H1 (cell line): Measurements from ENCODE around the gene ABHD12. TPM values are rescaled to one million over a fixed set of nuclear protein-coding genes. Genes with fewer than 3 reads are reported as not detected.

Experiments used
- CTCF ChIA-PET: fragments of 300-600 bp; sonication (Branson Sonifier 250); formaldehyde crosslinking; loops from one replicate; lab custom pipeline; 2021; ENCODE audit not compliant: partially characterized antibody; lab: Charles Lee
- POLR2A ChIA-PET: fragments of 300-600 bp; sonication (Branson Sonifier 250); formaldehyde crosslinking; loops from one replicate; lab custom pipeline; 2021; ENCODE audit warnings: inconsistent platforms; ENCODE audit not compliant: partially characterized antibody; lab: Charles Lee
- DNase-seq, 2 experiments: peaks; one replicate each; pipeline versions ENCODE4 v3.0.0 to v3.0.0-alpha.2; 2010 to 2022; ENCODE audit warnings: low spot score in 2 of 2, low read depth in 1 of 2, mixed read lengths in 1 of 2
- FAIRE-seq: peaks from 2 replicates; lab custom pipeline; 2011; peaks lifted over from hg19 to GRCh38; lab: Jason Lieb, UNC
- H2AFZ ChIP-seq: 2 replicates; pipeline ENCODE4 v1.8.1; 2012; ENCODE audit warnings: low read length, inconsistent platforms
- H2AK5ac ChIP-seq: 2 replicates; pipeline ENCODE4 v1.6.1; 2013; ENCODE audit warnings: low read depth, low read length
- H2BK120ac ChIP-seq: replicated peaks from 2 replicates; pipeline ENCODE3; 2013; ENCODE audit warnings: low read depth, low read length, inconsistent platforms
- H2BK12ac ChIP-seq: 2 replicates; pipeline ENCODE4 v1.6.1; 2013; ENCODE audit warnings: low read depth, low read length
- H2BK15ac ChIP-seq: 2 replicates; pipeline ENCODE4 v1.6.1; 2013; ENCODE audit warnings: low read length
- H2BK20ac ChIP-seq: 2 replicates; pipeline ENCODE4 v1.6.1; 2013; ENCODE audit warnings: low read length
- H2BK5ac ChIP-seq: 2 replicates; pipeline ENCODE4 v1.6.1; 2013; ENCODE audit warnings: low read depth, low read length
- H3K14ac ChIP-seq: 2 replicates; pipeline ENCODE4 v1.6.1; 2013; ENCODE audit warnings: inconsistent platforms; ENCODE audit not compliant: insufficient read length
- H3K18ac ChIP-seq: 2 replicates; pipeline ENCODE4 v1.6.1; 2013; ENCODE audit warnings: low read length; ENCODE audit errors: extremely low read depth
- H3K23ac ChIP-seq: 2 replicates; pipeline ENCODE4 v1.6.1; 2013; ENCODE audit warnings: inconsistent platforms; ENCODE audit not compliant: insufficient read length
- H3K23me2 ChIP-seq: 2 replicates; pipeline ENCODE4 v1.6.1; 2013; ENCODE audit warnings: low read depth, low read length
- H3K27ac ChIP-seq: 2 replicates; pipeline ENCODE4 v1.6.1; 2011; ENCODE audit warnings: low read depth, low read length, inconsistent platforms
- H3K27me3 ChIP-seq, 4 experiments: replicated peaks in 1 of 4; 1 replicate in 1 of 4; 2 replicates in 3 of 4; pipeline versions ENCODE4 v1.6.1 to v1.8.1; 2011 to 2013; ENCODE audit warnings: low read length in 3 of 4, mild to moderate bottlenecking in 3 of 4, inconsistent platforms in 2 of 4, mixed read lengths in 2 of 4, moderate library complexity in 1 of 4; ENCODE audit not compliant: control insufficient read depth in 3 of 4, insufficient read depth in 3 of 4; ENCODE audit errors: extremely low read depth in 1 of 4
- H3K36me3 ChIP-seq, 4 experiments: 2 replicates each; pipeline versions ENCODE4 v1.6.1 to v1.8.1; 2011 to 2013; ENCODE audit warnings: mild to moderate bottlenecking in 4 of 4, low read length in 3 of 4, moderate library complexity in 2 of 4, control low read depth in 1 of 4, inconsistent platforms in 1 of 4; ENCODE audit not compliant: insufficient read depth in 4 of 4, control insufficient read depth in 2 of 4
- H3K4ac ChIP-seq: replicated peaks from 2 replicates; pipeline ENCODE3; 2013; ENCODE audit warnings: low read length, low read depth, mixed read lengths, inconsistent platforms; ENCODE audit not compliant: insufficient read length
- H3K4me1 ChIP-seq, 4 experiments: replicated peaks in 1 of 4; 1 replicate in 1 of 4; 2 replicates in 3 of 4; pipeline versions ENCODE4 v1.6.1 to v1.8.1; 2011 to 2013; ENCODE audit warnings: low read length in 3 of 4, inconsistent platforms in 2 of 4, mixed read lengths in 1 of 4; ENCODE audit not compliant: insufficient read depth in 4 of 4, control insufficient read depth in 3 of 4
- H3K4me2 ChIP-seq, 2 experiments: 2 replicates each; pipeline versions ENCODE4 v1.6.1 to v1.8.1; 2011 to 2013; ENCODE audit warnings: low read depth in 2 of 2, low read length in 2 of 2, control low read depth in 1 of 2, inconsistent platforms in 1 of 2, mild to moderate bottlenecking in 1 of 2; ENCODE audit not compliant: insufficient read depth in 1 of 2
- H3K4me3 ChIP-seq, 4 experiments: fragments of 200-600, 300-600 bp in 1 of 4; sonication (generic), shearing (Covaris generic), sonication (Bioruptor Twin) in 1 of 4; 2 replicates each; pipeline versions ENCODE4 v1.5.1 to v1.8.1; 2011 to 2016; ENCODE audit warnings: low read length in 4 of 4, low read depth in 3 of 4, control low read depth in 2 of 4, inconsistent platforms in 2 of 4, mild to moderate bottlenecking in 2 of 4, mixed read lengths in 1 of 4, moderate library complexity in 1 of 4; ENCODE audit not compliant: insufficient read depth in 2 of 4; ENCODE audit errors: extremely low read depth in 1 of 4
- H3K56ac ChIP-seq: replicated peaks from 2 replicates; pipeline ENCODE3; 2013; ENCODE audit warnings: low read depth, mild to moderate bottlenecking, mixed read lengths, low read length, inconsistent platforms; ENCODE audit not compliant: insufficient read length
- H3K79me1 ChIP-seq: 2 replicates; pipeline ENCODE4 v1.6.1; 2013; ENCODE audit warnings: low read depth, low read length, control low read depth
- H3K79me2 ChIP-seq, 2 experiments: 2 replicates each; pipeline versions ENCODE4 v1.6.1 to v1.8.1; 2012 to 2013; ENCODE audit warnings: low read length in 2 of 2, mild to moderate bottlenecking in 2 of 2, inconsistent platforms in 1 of 2; ENCODE audit not compliant: insufficient read depth in 2 of 2, control insufficient read depth in 1 of 2
- H3K9ac ChIP-seq, 4 experiments: replicated peaks in 1 of 4; 1 replicate in 1 of 4; 2 replicates in 3 of 4; pipeline versions ENCODE4 v1.6.1 to v1.8.1; 2011 to 2013; ENCODE audit warnings: low read depth in 3 of 4, low read length in 3 of 4, control low read depth in 2 of 4, mild to moderate bottlenecking in 2 of 4, moderate library complexity in 2 of 4, inconsistent platforms in 1 of 4; ENCODE audit errors: extremely low read depth in 1 of 4
- H3K9me3 ChIP-seq, 2 experiments: 2 replicates each; pipeline versions ENCODE4 v1.6.1 to v1.8.1; 2012 to 2013; ENCODE audit warnings: mild to moderate bottlenecking in 2 of 2, moderate library complexity in 2 of 2, control low read depth in 1 of 2, inconsistent platforms in 1 of 2, low read depth in 1 of 2, low read length in 1 of 2, mixed read lengths in 1 of 2; ENCODE audit not compliant: insufficient read depth in 2 of 2
- H4K20me1 ChIP-seq, 2 experiments: replicated peaks in 1 of 2; 2 replicates each; pipeline versions ENCODE3 to v1.8.1; 2011 to 2013; ENCODE audit warnings: inconsistent platforms in 2 of 2, low read length in 2 of 2, mild to moderate bottlenecking in 1 of 2; ENCODE audit not compliant: insufficient read depth in 2 of 2, control insufficient read depth in 1 of 2
- H4K5ac ChIP-seq: 2 replicates; pipeline ENCODE4 v1.6.1; 2013; ENCODE audit warnings: low read length, low read depth, mixed read lengths, inconsistent platforms; ENCODE audit not compliant: insufficient read length
- H4K8ac ChIP-seq: 2 replicates; pipeline ENCODE4 v1.8.0; 2013; ENCODE audit warnings: mild to moderate bottlenecking, moderate library complexity, low read length, inconsistent platforms; ENCODE audit not compliant: insufficient read depth; ENCODE audit errors: extremely low read depth
- H4K91ac ChIP-seq: replicated peaks from 2 replicates; pipeline ENCODE3; 2013; ENCODE audit warnings: low read length, mixed read lengths, inconsistent platforms; ENCODE audit not compliant: insufficient read length
- ASH2L ChIP-seq: fragments of 200-600, 300-600 bp; sonication (generic); IDR thresholded peaks from one replicate; pipeline ENCODE4 v1.7.1; 2017; ENCODE audit warnings: low read length
- WGBS, 2 experiments: shearing (Covaris generic) in 1 of 2; methylation state at CpG; one replicate each; pipeline versions ENCODE4 v1.1.6 to v1.1.7; 2013 to 2015; ENCODE audit warnings: low lambda C conversion rate in 2 of 2, mixed read lengths in 2 of 2, inconsistent platforms in 1 of 2, low coverage in 1 of 2, missing lambda C conversion rate in 1 of 2; ENCODE audit not compliant: insufficient replicate concordance in 2 of 2, insufficient coverage in 1 of 2, insufficient read length in 1 of 2; ENCODE audit errors: extremely low coverage in 1 of 2, missing lambda C conversion rate in 1 of 2; 5-methylcytosine and 5-hydroxymethylcytosine counted together
- polyA plus RNA-seq, 7 experiments: library from polyadenylated mRNA; depleted of rRNA in 3 of 7; stranded (reverse) in 5 of 7; unstranded in 2 of 7; fragments of >200 nt in 5 of 7; fragments of 200-250 nt in 2 of 7; gene quantifications; 1 replicate in 5 of 7; 2 replicates in 1 of 7; 4 replicates in 1 of 7; pipeline versions ENCODE4 v1.2.1 to v1.2.3, GENCODE V29; 2011 to 2013; ENCODE audit warnings: missing spikeins in 2 of 7, mixed read lengths in 2 of 7
- total RNA-seq: library from RNA; stranded (reverse); fragmentation: NEBNext Ultra II Directional; extraction: Animal tissue kit (Norgen Biotek cat#: 25700); gene quantifications from 2 replicates; pipeline ENCODE4 v1.2.1, GENCODE V29; 2021

The ABHD12 gene
- total and polyA plus RNA-seq, 2 of the 8 experiments (the other 6 are each of a cell fraction or from before 2014, with no cell fraction given) = 31.3 to 59.5 TPM

GRCh38 chr20:25376236-25376635 is 14.4 kb downstream of the ABHD12 start:
- Histone ChIP-seq H3K27ac (no peak overlapping the region), H3K14ac (no peak overlapping the region), H3K27me3 (no peaks in the 10 kb centered on the region), H3K79me1 (peaks cover 25% of the 10 kb centered on the region), H2BK12ac (no peak overlapping the region), H3K56ac (no peak overlapping the region), H4K5ac (no peak overlapping the region), H3K79me2 (peaks cover 11 to 82% of the 10 kb centered on the region in 2 experiments; a peak in 3 of 4 replicates), H2BK20ac (no peak overlapping the region), H4K8ac (no peak overlapping the region), H4K20me1 (peaks cover 2 to 18% of the 10 kb centered on the region in 2 experiments), H3K4me2 (no peak overlapping the region), H4K91ac (no peak overlapping the region), H2AFZ (no peak overlapping the region), H3K23ac (no peak overlapping the region), H3K4me1 (no peaks in the 10 kb centered on the region), H2AK5ac (no peak overlapping the region), H2BK120ac (no peak overlapping the region), H2BK5ac (no peak overlapping the region), H3K23me2 (no peaks in the 10 kb centered on the region), H3K36me3 (no peaks in the 10 kb centered on the region; a peak in 1 of 8 replicates), H3K9me3 (no peaks in the 10 kb centered on the region), H3K9ac (no peak overlapping the region), H3K18ac (no peak overlapping the region), H3K4ac (no peak overlapping the region), H2BK15ac (no peak overlapping the region), H3K4me3 (no peak overlapping the region)
- POLR2A ChIA-PET = interaction anchor here (2.2 kb wide), 1 partner anchor 19 kb away, joined by 7 read pairs; no protein-coding TSS in a partner anchor
- 89% methylated on average over 4 of the region's 4 CpGs; no CpG with 5 or more reads in 1 of the 2 experiments for WGBS, 2 experiments
- CTCF ChIA-PET = no interaction called here
- FAIRE-seq (no peak), DNase-seq (no peak)
- TF ChIP-seq ASH2L = no peak
